HFF-Myc (cell line): ENCODE measurements around the gene TRMT61A.

ENCODE experiments used
- DNase-seq: peaks from one replicate; pipeline ENCODE4 v3.0.0-alpha.2; 2011; ENCODE audit warnings: low read depth; ENCODE audit errors: extremely low read depth
- H3K4me3 ChIP-seq: replicated peaks from 2 replicates; pipeline ENCODE4 v1.5.1; 2011; ENCODE audit warnings: low read depth, mild to moderate bottlenecking, control low read depth, low read length
- CTCF ChIP-seq: IDR thresholded peaks from 2 replicates; pipeline ENCODE4 v1.5.1; 2012; ENCODE audit warnings: mild to moderate bottlenecking, low read depth, low read length, control low read depth; ENCODE audit errors: missing control alignments

The TRMT61A gene

GRCh38 chr14:103528587-103529382 lies at the start of gene TRMT61A:
Gene TRMT61A (plus strand): TSS chr14:103529196. CDS start chr14:103529979, 783 bp downstream.
- TF ChIP-seq CTCF = no peak
- H3K4me3 ChIP-seq = peak within 1 kb of the TSS; percentile 98
- DNase-seq = peak; percentile 80

DNA sequence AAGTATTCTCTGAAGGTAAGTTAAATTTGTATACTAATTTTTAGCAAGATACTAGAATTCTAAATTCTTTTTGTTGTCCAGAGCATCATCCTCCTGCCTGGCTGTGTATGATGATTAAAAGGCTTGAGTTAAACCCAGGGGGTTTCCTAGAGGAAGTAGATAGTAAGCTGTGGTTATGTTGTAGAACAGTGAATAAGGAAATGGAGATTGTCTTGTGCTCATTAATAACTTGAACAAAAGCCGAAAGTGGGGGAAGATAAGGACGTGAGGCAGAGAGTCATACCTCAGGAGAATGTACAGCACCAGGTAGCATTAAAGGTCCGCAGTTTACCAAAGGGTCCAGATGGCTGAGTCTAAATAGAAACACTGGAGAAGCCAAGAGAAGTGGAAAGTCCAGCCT lies 48.4 kb upstream of the TRMT61A start:
- no peak for TF ChIP-seq CTCF
- no peak overlapping the region for H3K4me3 ChIP-seq
- no peak for DNase-seq

DNA sequence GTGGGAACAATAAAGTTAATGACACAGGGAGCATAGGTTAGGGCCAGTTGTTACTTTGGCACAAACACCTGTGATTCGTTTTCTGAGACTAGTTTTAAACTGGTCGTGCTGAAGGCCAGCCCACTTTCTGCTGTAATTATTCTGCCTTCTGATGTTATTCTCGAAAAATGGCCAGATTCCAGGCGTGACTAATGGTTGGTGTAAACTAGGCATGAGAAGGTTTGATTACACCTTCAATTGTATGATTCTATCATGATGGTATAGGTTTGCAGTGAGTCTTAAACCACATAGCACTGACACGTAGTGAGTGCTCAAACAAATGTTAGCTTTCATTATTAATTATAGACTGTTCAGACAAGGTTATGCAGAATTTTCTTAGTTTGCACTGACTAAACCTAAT lies 45.4 kb upstream of the TRMT61A start:
- H3K4me3 ChIP-seq = no peak overlapping the region
- DNase-seq = peak; percentile 56
- no peak for TF ChIP-seq CTCF

GRCh38 chr14:103485504-103485903 lies 43.5 kb upstream of the TRMT61A start:
- no peak for DNase-seq
- no peak overlapping the region for H3K4me3 ChIP-seq
- TF ChIP-seq CTCF = no peak

- no peak for TF ChIP-seq CTCF
- no peak for DNase-seq
- no peak overlapping the region for H3K4me3 ChIP-seq
Measured at GRCh38 chr14:103488071-103488470, 40.9 kb upstream of the TRMT61A start.

DNA sequence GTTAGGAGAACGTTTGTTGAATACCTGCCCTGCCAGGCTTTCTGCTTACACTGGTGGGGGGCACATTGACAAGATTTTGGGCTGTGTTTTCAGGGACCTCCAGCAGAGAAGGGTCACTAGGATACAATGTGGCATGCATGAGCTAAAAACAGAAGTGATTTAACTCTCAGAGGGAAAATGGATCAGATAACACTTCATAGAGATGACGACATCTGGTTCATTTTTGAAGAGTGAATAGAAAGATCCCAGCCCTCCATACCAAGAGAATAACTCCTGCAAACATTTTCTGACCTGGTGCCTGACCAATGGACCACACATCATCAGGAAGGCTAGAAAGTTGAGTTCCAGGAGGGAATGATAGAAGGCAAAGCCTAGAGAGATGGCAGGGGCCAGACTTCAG lies 40.0 kb upstream of the TRMT61A start:
- no peak for DNase-seq
- no peak for TF ChIP-seq CTCF
- no peak overlapping the region for H3K4me3 ChIP-seq
